ENCODE results near the gene DYNC1LI1. TPM values are rescaled to one million over a fixed set of nuclear protein-coding genes. Genes with fewer than 3 reads are reported as not detected.

DYNC1LI1 gene
- polyA plus RNA-seq, 1 donor from 2014 or later, result 94.5 TPM

DNA sequence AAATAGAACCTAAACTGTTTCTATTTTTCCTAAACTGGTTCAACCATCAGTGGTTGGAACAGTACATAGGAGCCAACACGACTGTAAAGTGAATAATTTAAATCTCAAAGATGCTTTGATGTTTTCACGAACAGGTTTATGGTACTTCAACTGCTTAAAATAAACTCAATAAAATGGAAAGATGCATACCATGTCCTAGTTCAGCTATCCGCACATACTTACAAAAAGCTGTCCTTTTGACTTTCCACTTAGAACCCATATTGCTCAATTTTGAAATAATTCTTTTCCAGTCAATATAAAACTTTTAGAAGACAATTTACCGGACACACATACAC lies 68.9 kb downstream of the DYNC1LI1 start:
- H3K79me2 ChIP-seq (replicated peaks; ENCODE audit: insufficient read depth, low read length), result peaks cover 18% of the 10 kb centered on the region
- H3K27me3 ChIP-seq (ENCODE audit: insufficient read depth, low read depth, low read length), result no peaks in the 10 kb centered on the region
- no peaks in the 10 kb centered on the region for H3K9me2 ChIP-seq (ENCODE audit: insufficient read depth, low read length)
- peak overlapping the region; percentile 45 for H3K4me2 ChIP-seq (ENCODE audit: low read length)
- no peaks in the 10 kb centered on the region for H3K9me3 ChIP-seq (ENCODE audit: low read length)
- no peaks in the 10 kb centered on the region for H3F3A ChIP-seq (ENCODE audit: insufficient read depth, low read length, poor library complexity, severe bottlenecking)
- no peaks in the 10 kb centered on the region for H4K20me1 ChIP-seq (ENCODE audit: insufficient read depth)
- H3K9ac ChIP-seq (ENCODE audit: low read length), result peak overlapping the region; percentile 74
- peak overlapping the region; percentile 65 for H2AFZ ChIP-seq (ENCODE audit: low read depth, low read length)
- H3K36me3 ChIP-seq (ENCODE audit: insufficient read depth, low read length), result no peaks in the 10 kb centered on the region
- TF ChIP-seq, protein P1, sequence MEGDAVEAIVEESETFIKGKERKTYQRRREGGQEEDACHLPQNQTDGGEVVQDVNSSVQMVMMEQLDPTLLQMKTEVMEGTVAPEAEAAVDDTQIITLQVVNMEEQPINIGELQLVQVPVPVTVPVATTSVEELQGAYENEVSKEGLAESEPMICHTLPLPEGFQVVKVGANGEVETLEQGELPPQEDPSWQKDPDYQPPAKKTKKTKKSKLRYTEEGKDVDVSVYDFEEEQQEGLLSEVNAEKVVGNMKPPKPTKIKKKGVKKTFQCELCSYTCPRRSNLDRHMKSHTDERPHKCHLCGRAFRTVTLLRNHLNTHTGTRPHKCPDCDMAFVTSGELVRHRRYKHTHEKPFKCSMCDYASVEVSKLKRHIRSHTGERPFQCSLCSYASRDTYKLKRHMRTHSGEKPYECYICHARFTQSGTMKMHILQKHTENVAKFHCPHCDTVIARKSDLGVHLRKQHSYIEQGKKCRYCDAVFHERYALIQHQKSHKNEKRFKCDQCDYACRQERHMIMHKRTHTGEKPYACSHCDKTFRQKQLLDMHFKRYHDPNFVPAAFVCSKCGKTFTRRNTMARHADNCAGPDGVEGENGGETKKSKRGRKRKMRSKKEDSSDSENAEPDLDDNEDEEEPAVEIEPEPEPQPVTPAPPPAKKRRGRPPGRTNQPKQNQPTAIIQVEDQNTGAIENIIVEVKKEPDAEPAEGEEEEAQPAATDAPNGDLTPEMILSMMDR (IDR thresholded peaks at IDR 0.05; ENCODE audit: poor library complexity, severe bottlenecking), result no peak
- TF ChIP-seq EZH2 (IDR thresholded peaks at IDR 0.05; ENCODE audit: borderline replicate concordance, insufficient read depth, low read length, poor library complexity, severe bottlenecking), result no peak
- H3K4me3 ChIP-seq (ENCODE audit: low read length), result peak overlapping the region; percentile 97
- H3K27ac ChIP-seq (ENCODE audit: low read length), result peak overlapping the region; percentile 56

DNA sequence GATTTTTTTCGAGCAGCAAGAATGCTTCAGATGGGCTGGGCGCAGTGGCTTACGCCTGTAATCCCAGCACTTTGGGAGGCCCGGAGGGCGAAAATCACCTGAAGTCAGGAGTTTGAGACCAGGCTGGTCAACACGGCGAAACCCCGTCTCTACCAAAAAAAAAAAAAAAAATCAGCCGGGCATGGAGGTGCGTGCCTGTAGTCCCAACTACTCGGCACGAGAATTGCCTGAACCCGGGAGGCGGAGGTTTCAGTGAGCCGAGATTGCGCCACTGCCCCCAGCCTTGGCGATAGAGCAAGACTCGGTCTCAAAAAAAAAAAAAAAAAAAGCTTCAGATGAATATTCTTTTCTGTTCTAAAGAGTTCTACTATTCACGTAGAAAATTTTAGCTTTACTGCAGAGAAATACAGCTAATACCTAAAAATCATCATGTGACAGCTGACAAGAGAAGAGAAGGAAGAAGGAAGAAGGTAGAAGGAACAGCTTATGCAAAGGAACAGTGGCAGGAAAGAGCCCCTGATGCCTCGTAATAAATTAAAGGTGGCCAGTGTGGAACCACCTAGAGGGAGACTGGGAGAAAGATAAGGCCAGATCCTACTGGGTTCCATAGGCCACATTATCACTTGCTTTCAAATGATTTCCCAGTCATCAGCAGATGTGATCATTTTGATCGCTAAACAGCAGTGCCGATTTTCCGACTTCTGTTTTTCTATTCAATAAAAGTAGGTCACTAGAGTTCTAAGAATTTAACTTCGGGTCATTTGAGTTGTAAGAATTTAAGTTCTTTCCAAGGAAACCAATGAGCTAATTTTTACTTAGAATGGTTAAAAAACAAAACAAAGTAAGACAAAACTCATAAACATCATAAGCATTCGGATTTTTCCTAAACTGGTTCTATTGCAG lies 69.5 kb downstream of the DYNC1LI1 start:
- Histone ChIP-seq H3K4me2 (ENCODE audit: low read length) (peak overlapping the region; percentile 45), H3K4me3 (ENCODE audit: low read length) (peak overlapping the region; percentile 97), H3K9me3 (ENCODE audit: low read length) (no peaks in the 10 kb centered on the region), H3K27ac (ENCODE audit: low read length) (no peak overlapping the region), H3F3A (ENCODE audit: insufficient read depth, low read length, poor library complexity, severe bottlenecking) (no peaks in the 10 kb centered on the region), H3K9me2 (ENCODE audit: insufficient read depth, low read length) (no peaks in the 10 kb centered on the region), H3K27me3 (ENCODE audit: insufficient read depth, low read depth, low read length) (no peaks in the 10 kb centered on the region), H4K20me1 (ENCODE audit: insufficient read depth) (no peaks in the 10 kb centered on the region), H3K36me3 (ENCODE audit: insufficient read depth, low read length) (no peaks in the 10 kb centered on the region), H3K9ac (ENCODE audit: low read length) (peak overlapping the region; percentile 74), H2AFZ (ENCODE audit: low read depth, low read length) (no peak overlapping the region), H3K79me2 (replicated peaks; ENCODE audit: insufficient read depth, low read length) (peaks cover 21% of the 10 kb centered on the region)
- TF ChIP-seq, protein P2, sequence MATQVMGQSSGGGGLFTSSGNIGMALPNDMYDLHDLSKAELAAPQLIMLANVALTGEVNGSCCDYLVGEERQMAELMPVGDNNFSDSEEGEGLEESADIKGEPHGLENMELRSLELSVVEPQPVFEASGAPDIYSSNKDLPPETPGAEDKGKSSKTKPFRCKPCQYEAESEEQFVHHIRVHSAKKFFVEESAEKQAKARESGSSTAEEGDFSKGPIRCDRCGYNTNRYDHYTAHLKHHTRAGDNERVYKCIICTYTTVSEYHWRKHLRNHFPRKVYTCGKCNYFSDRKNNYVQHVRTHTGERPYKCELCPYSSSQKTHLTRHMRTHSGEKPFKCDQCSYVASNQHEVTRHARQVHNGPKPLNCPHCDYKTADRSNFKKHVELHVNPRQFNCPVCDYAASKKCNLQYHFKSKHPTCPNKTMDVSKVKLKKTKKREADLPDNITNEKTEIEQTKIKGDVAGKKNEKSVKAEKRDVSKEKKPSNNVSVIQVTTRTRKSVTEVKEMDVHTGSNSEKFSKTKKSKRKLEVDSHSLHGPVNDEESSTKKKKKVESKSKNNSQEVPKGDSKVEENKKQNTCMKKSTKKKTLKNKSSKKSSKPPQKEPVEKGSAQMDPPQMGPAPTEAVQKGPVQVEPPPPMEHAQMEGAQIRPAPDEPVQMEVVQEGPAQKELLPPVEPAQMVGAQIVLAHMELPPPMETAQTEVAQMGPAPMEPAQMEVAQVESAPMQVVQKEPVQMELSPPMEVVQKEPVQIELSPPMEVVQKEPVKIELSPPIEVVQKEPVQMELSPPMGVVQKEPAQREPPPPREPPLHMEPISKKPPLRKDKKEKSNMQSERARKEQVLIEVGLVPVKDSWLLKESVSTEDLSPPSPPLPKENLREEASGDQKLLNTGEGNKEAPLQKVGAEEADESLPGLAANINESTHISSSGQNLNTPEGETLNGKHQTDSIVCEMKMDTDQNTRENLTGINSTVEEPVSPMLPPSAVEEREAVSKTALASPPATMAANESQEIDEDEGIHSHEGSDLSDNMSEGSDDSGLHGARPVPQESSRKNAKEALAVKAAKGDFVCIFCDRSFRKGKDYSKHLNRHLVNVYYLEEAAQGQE (IDR thresholded peaks at IDR 0.05; ENCODE audit: borderline replicate concordance), result no peak
- TF ChIP-seq EZH2 (IDR thresholded peaks at IDR 0.05; ENCODE audit: borderline replicate concordance, insufficient read depth, low read length, poor library complexity, severe bottlenecking) (no peak), TAF1 (IDR thresholded peaks at IDR 0.05; ENCODE audit: low read depth) (no peak), MXI1 (conservative IDR thresholded peaks at IDR 0.05; ENCODE audit: poor library complexity, severe bottlenecking) (no peak), POLR2AphosphoS5 (IDR thresholded peaks at IDR 0.05) (no peak)

DNA sequence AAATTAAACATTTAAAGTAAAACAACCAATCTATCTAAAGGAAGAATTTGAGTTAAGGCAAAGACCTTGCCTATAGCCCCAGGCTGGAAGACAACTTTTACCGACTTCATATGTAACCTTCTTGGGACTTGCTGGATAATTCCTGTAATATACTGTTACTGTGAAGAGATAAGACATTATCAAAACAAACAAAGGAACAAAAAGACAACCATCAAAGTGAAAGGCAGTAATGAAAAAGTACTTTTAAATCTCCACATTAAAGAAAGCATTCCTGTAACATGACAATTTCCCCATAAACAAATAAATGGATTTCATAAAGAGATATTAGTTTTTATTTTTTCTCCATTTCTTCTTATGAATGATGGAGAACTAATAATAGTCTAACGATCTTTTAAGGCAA lies 70.4 kb downstream of the DYNC1LI1 start:
- Histone ChIP-seq H4K20me1 (ENCODE audit: insufficient read depth) (no peaks in the 10 kb centered on the region), H2AFZ (ENCODE audit: low read depth, low read length) (no peak overlapping the region), H3K4me3 (ENCODE audit: low read length) (no peak overlapping the region), H3K79me2 (replicated peaks; ENCODE audit: insufficient read depth, low read length) (peaks cover 21% of the 10 kb centered on the region), H3K4me2 (ENCODE audit: low read length) (no peak overlapping the region), H3K9ac (ENCODE audit: low read length) (no peak overlapping the region), H3K9me3 (ENCODE audit: low read length) (no peaks in the 10 kb centered on the region), H3K9me2 (ENCODE audit: insufficient read depth, low read length) (no peaks in the 10 kb centered on the region), H3K27ac (ENCODE audit: low read length) (no peak overlapping the region), H3K27me3 (ENCODE audit: insufficient read depth, low read depth, low read length) (no peaks in the 10 kb centered on the region), H3F3A (ENCODE audit: insufficient read depth, low read length, poor library complexity, severe bottlenecking) (no peaks in the 10 kb centered on the region), H3K36me3 (ENCODE audit: insufficient read depth, low read length) (no peaks in the 10 kb centered on the region)
- no peak for TF ChIP-seq SMC3 (conservative IDR thresholded peaks at IDR 0.05; ENCODE audit: poor library complexity)
- TF ChIP-seq EZH2 (IDR thresholded peaks at IDR 0.05; ENCODE audit: borderline replicate concordance, insufficient read depth, low read length, poor library complexity, severe bottlenecking), result no peak
- TF ChIP-seq MXI1 (conservative IDR thresholded peaks at IDR 0.05; ENCODE audit: poor library complexity, severe bottlenecking), result no peak
- TF ChIP-seq, protein P2 (IDR thresholded peaks at IDR 0.05; ENCODE audit: borderline replicate concordance), result no peak
- no peak for TF ChIP-seq POLR2AphosphoS5 (IDR thresholded peaks at IDR 0.05)
- TF ChIP-seq, protein P1 (IDR thresholded peaks at IDR 0.05; ENCODE audit: poor library complexity, severe bottlenecking), result no peak
- TF ChIP-seq EP300 (conservative IDR thresholded peaks at IDR 0.05; ENCODE audit: poor library complexity, severe bottlenecking), result no peak
- TF ChIP-seq TAF1 (IDR thresholded peaks at IDR 0.05; ENCODE audit: low read depth), result no peak

Measured in neural cell (in vitro differentiated cells).